Neural cell (in vitro differentiated cells): ENCODE data around the gene CMTM8.

ENCODE experiments used
- CTCF ChIP-seq: fragments of 450-650 bp; IDR thresholded peaks from 2 replicates; pipeline ENCODE4 v1.5.1; 2014; ENCODE audit warnings: antibody characterized with exemption, mild to moderate bottlenecking, moderate library complexity; ENCODE audit not compliant: poor library complexity, severe bottlenecking
- EZH2 ChIP-seq: fragments of 200-600, 300-800 bp; shearing (Covaris generic), sonication (generic); IDR thresholded peaks from 2 replicates; pipeline ENCODE4 v1.6.1; 2014; ENCODE audit warnings: antibody characterized with exemption, low read length, borderline replicate concordance, mild to moderate bottlenecking; ENCODE audit not compliant: insufficient read depth, poor library complexity, severe bottlenecking

DNA sequence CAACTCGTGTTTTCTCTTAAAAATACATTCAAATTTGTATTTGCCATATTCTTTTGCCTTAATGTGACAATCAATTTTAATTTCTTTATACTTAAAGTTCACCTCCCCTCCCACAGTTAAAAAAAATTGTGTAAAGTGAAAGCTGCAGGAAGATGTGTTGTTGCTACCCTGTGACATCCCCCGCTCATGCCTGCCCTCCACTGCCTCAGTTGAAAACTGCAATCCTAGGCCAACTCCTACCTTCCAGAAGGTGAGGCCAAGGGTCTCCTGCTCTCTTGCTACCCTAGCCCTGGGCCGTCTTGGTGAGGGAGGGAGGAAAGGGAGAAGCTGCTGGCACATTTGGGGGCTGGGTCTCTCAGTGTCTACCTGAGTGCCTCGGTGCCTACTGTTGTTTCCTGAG lies 96.2 kb downstream of the CMTM8 start:
- TF ChIP-seq EZH2 (no peak), CTCF (no peak)
